T-helper 2 cell (primary cell): Measurements from ENCODE around the gene MID1.
A peak's percentile ranks its signal among the peaks of the same experiment; 100 is the strongest.

Source experiments
- DNase-seq, 5 experiments: peaks; one replicate each; pipeline versions ENCODE4 v3.0.0 to v3.0.0-alpha.2; 2012 to 2022

The MID1 gene

DNA sequence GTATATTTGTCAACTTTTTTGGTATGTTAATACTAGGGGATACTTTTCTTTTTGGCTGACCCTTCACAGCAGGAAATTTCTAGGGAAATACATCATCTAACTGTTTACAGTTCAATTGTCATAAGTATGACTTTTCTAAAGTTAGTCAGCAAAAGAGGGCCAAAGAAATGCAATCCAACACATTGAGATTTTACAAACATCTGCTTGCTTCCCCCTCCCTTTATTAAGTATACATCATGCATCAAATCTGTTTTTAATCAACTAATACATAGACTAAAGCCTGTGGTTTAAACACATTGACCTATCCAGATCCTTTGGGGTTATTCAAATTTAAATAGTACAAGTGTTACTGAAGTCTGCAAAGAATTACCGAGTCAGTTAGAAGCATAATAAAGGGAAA, 93.9 kb downstream of the MID1 start:
- DNase-seq: no peak

DNA sequence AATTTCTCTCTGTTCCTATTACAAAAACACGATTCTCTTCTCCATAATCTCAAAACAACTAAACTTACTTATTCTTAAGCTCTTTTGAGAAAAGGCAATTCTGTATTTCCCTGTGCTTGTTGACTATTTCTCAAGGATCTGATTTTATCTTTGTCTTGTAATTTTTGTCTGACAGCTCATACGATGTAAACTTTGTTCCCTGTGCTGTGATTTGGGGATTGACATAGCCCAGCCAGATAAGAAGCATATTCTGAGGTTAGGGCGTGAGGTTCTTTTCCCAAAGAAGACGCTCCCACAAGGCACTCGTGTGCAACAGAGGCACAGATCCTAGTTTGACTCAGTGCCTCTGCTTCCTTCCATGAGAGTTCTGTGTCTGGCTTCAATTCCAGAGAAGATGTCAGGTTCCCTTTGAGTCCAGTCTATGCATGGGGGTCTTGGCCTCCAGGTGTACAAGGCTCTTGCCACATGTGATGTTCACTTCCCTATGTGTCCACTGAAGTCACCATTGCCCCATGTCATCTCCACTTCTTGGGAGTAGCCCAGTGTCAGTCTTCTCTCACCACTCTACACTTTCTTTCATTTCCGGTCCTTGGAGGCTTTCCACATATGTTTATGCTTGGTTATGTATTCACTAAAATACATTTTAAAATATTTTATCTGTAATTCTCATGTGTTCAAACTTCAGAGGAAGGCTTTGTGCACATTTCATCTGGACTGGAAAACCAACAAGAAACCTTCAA, 94.8 kb downstream of the MID1 start:
- no peak for DNase-seq

DNA sequence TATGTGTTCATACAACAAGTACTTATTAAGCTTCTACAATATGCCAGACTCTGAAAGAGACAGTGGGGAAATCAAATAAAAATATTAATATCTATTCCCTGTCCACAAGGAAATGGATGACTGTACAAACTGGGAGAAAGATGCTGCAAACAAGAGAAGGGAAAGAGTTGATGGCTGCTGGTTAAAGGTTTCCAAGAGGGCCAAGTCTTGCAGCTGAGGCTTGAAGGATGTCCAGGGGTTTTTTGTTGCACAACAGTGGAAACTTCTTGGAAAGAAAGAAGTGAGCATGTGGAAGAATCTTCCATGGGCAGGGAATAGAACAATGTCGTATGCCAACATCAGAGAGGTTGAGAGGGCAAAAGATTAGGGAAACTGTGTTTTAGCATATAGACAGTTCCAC, 95.8 kb downstream of the MID1 start:
- DNase-seq: no peak

DNA sequence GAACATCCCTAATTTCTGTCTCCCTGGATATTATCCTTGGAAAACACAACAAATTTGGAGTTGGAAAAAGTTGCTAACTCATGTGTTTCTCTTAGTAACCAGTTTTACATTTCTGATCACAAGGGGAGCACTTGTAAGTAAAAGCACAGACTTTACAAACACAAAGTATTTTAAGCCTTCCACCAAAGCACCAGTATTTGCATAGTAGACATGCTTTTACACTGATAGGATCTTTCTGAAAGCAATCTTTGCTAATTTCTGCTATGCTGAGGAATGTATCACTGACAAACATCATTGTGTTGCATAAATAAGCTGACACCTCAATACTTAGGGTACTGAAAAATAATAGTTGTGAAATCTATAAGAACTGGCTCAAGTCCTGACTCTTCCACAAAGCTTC, 100.6 kb downstream of the MID1 start:
- DNase-seq: no peak

DNA sequence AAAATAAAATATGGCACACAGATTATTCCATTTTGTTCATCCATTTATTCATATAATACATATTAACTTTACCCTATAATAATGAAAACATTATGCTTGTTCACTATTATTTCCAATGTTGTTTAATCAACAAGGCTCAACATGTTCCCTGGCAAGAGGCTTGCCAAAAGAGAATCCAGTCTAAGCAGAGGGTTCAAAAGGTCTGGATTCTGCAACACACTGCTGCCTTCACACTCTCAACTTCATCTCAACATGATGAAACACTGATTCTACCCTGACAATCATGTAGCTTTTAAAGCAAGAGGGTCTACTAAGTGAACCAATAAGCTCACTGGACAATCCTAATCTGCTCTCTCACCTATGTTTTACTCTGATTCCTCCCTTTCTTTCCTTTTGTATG, 101.1 kb downstream of the MID1 start:
- DNase-seq: no peak

DNA sequence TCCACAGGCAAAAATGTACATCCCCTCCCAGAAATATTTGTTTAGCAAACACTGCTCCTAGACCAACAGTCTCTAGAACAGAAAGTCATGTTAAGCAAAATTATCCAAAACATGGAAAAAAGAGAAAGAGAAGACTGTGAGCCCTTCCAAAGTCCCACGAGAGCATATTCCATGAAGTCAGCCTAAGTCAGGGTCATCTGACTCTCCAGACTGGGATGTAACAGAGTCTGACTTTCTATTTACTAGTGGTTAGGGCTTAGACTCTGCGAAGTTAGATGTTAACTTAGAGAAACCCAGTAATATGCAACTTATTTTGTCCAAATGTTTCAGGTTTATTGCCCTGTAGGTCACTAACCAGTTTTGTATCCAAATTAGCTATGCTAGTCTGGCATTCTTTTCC, 102.3 kb downstream of the MID1 start:
- no peak for DNase-seq

DNA sequence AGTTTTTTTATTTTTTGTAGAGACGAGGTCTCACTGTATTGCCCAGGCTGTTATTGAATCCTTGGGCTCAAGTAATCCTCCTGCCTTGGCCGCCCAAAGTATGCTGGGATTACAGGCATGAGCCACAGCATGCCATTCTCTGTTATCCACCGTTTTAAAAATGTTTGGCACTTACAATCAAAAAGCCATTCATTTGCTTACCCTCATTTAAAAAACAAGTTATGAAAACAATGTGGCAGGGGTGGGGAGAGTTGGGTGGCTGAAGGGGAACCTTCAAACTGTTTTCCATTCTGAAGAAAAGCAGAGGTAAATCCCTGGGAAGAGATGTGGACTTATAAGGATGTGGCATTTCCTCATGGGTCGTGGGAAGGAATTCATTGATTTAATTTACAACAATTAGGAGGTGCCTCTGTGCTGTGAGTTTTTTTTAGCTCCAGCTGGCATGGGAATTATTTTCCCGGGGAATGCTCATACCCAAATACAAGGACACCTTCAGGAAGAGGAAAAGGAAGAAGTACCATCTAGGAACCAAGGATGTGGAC, 103.5 kb downstream of the MID1 start:
- no peak for DNase-seq

DNA sequence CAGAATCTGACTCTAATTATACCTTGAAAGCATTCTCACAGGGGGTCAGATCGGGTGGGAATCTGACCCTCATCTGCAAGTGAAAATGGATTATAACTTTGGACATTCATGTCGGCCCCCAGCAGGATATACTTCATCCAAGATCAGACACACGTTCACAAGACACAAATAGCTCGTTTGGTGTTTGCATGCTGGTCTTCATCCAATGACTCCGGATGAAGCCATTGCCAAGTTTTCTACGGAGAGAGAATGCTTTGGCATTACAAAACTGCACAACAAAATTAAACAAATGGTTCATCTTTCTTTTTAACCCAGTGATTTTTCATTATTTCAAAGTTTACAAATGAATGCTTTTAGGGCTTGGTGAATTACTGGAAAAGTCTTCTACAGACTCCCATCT, 105.5 kb downstream of the MID1 start:
- DNase-seq: no peak

DNA sequence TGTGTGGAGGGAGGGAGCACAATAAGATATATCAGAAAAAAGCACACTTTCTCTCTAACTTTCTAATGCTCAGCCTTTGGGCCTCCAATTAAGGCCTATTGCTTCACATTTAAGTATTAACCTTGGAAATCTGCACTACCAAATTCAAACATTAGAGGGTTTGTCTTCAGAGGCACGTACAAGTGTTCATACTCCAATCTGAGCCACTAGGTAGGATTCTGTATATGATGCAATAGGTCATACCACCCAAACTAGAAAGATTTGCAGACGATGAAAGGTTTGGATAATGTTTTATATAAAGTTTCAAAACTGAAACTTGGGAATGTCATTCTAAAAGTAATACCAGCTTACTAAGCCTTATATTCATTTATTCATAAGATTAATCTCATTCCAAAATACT, 106.4 kb downstream of the MID1 start:
- DNase-seq: no peak

DNA sequence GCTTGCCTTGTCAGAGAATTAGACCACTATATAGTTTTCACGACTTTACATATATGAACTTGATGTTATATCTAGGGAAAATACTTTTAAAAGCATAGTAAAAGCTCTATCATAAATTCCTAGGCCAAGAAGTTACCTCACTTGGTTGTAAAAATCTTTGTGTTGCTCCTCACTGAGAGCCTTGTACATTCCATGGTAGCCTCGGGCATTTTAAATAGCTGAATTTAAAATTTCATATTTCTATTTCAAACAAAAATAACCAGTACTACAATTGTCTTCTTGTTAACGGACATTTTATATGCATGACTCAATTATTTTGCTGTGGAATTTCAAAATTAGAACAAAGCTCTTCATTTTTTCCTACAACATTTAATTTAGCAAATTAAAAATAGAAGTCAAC, 107.6 kb downstream of the MID1 start:
- DNase-seq: no peak

DNA sequence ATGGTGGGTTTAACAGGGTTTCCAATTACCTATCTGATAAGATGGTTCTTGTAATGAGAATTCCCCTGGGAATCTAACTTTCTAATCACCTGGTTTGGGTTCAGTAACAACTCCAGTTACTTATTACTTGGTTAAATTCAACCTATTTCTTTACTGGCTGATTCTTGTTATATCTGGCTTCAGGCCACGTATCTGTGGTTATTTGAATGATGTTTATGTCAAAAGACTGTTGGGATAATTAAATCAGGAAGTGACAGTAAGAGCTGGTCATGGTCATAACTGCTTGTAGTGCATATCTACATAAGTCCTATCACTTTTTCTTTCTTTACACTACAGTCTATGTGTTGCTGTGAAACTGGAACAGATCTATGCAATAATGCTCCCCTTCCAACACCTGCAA, 108.1 kb downstream of the MID1 start:
- no peak for DNase-seq

DNA sequence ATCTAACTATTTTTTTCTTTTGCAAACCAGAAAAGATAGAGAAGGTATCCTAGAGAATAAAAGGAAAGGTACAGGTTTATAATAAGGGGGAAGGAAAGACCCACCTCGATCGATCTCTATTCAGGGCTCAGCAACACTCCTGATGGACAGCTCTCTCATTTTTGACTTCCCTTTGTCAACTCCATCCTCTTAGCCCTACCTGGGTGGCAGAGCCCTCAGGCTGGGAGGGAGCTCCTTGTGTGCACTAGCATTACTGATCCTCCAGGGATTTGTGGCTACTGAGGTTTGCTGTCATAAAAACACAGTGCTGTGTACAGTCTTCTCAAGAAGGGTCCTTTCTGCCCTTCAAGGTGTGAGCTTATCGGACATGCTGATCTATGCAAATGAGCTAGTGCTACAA, 111.0 kb downstream of the MID1 start:
- no peak for DNase-seq

DNA sequence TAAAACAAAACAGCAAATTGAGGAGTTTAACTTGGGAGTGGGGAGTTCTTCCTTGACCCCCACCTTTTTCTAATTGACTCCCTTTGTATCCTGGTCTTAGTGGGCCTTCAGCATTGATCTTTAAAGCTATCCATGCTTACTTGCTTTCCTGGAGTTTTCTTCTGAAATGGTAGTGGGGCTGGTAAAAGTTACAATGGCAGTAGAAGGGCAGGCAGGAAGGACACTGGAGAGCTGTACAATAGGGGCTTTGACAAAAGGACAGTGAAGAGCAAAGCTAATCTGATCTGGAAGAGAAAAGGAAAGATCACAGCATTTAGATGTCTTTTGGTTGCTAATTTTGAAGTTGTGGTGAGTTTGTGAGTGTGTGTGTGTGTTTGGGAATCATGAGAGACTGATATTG, 111.5 kb downstream of the MID1 start:
- no peak for DNase-seq

DNA sequence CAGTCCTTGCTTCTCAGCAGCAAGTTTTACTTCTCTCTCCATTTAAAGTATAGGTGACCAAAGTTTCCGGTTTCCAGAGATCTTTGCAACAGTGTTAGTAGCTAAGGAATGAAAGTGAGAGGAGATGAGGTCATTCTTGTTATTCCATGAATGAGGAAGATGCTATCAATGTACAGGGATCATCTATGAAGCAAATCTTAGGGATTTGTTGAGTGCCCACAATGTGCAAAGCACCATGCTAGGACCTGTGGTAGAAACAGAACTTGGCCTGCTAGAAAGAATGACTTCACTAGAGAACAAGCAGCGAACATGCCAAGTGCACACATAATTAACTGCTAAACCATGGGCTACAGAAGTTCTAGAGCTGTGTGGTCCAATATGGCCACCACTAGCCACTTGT, 112.5 kb downstream of the MID1 start:
- no peak for DNase-seq

DNA sequence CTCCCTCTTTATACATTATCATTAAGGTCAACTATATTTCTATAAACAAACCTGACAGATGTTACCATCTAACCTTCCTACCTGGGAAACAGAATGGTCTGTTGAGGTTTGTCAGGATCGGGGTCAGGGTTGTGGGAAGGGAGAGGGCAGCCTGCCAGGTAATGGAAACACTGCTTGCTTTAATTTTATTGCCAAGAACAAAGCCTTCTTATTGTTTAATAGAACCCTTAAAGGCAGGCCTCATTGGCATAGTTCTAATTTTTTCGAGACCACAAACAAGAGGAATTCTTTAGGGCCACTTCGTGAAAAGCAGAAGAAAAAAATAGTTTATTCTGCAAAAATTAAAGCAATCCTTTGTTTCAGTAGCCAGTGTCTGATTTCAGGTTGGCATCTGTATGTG, 113.2 kb downstream of the MID1 start:
- DNase-seq: no peak

DNA sequence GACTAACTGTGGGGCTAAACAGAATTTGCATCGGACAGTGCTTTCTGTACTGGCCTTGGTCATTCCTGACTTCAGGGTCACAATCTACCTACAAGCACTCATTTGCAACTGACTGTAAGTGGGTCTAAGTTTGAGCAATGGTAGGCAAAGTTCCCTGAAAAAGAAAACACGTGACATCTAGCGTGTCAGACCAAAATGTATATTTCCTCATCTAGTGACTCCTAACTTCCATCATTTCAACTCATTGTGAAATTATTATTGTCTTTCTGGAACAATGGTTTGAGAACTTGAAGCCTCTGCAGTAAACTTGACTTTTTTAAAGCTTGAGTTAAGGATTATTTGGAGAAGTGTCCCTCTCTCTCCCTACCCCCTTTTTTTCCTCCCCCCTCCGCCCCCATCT, 113.6 kb downstream of the MID1 start:
- DNase-seq: no peak

DNA sequence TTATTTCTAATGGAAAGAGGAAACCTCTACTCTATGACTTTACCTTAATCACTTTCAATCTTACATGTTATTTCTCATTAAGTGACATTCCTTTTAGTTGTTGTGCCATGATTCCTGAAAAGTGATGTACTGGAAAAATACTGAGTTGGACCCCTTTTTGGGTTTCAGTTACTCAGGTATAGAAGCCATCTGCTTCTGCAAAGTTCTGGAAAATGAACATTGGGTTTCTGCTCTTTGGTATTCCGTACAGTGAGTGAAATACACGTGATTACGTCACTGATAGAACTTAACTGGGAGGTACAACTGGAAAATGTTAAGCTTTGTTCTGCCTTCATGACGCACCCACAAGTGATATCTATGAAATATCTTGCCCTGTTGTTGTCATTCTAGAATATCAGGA, 114.7 kb downstream of the MID1 start:
- DNase-seq: no peak

DNA sequence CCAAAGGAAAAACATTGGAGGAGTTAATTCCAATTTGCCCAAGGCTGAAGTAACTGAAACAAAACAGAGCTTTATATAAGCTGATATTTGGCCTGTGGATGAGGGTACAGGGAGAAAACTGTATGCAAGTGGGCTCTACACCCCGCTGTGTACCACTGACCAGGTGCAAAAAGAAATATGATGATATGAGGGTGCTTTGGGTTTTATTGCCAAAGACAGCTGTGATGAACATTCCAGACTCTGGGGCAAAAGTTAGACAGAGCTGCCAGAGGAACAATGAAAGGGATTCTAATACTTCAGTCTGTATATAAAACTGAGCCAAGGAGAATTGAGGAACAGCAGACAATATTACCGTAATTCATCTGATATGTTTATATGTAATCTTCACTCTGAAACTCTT, 117.4 kb downstream of the MID1 start:
- DNase-seq: no peak

DNA sequence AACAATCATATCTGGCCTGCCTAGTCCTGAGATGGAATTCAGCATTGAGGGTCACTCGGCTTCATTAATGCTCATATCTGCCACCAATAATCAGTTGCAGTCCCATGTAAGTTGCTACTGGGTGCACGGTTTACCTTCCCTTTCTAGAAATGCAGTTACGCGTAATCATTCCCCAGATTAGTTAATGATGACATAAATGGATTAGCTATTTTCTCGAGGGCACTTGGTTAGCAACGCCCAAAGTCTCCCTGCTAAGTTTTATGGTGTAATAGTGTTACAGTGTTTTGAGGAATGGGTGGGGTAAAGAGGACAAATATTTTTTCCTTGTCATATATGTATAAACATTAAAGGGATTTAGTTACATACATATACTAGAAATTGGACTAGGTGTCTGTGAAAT, 118.8 kb downstream of the MID1 start:
- no peak for DNase-seq

DNA sequence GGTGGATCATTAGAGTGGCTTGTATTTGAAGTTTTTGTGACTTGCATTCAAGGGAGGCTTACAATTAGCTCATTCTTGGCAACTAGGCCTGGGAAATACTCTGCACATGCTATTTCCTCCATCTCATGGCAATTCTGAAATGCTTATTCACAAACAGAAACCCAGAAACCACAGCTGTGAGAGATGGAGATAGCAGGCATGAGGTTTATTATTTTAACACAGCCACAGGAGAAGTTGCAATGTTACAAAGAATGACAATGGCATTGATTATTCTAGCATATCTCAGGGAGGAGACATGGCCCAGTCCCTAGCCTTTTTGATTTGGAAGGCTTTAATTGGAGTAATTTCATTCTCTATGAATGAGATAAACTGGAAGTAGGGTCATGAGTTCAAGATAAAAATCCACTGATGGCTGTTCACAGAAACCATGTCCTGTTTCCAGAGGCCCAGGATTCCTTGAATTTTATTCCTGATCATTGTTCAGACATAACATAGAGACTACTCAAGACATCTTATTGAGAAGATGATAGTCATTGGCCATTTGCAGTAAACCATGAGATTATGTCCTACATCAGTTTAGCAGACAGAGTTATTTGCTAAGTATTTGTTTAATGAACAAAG, 123.9 kb downstream of the MID1 start:
- DNase-seq: peak in 1 of 5 experiments; percentile 1

DNA sequence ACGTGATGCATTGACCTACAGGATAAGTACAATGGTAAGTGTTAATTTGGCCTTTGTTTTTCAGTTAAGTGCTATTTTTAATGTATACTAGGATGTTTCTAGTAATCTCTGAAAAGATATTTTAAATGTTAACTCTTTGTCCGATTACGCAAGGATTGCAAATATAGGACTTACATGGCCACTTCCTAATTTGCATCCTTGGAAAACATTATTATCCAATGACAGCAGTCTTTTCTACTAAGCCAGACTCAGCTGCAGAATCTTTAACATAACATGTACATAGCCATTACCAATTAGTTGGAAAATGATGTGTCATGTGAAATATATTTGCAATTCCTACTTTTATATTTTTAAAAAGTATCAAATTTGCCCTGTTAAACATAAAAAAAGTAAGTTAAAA, 124.7 kb downstream of the MID1 start:
- no peak for DNase-seq

DNA sequence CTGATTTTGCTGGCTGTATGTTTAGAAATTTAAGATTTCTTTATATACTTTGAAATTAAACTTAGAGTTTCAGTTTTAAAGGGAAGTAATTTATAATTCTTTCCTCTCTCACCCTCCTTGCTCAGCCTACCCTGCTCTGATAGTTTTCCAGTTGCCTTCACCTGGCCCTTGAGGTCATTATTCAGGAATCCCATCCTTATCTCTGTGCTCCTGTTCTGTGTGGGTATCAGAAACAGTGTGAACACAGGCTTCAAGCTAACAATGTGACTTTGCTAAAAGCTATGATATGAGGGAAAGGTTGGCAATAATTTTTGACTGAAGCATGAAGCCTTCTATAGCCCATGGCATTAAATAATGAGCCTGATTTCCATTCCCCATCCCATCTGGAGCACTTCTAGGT, 128.1 kb downstream of the MID1 start:
- no peak for DNase-seq

DNA sequence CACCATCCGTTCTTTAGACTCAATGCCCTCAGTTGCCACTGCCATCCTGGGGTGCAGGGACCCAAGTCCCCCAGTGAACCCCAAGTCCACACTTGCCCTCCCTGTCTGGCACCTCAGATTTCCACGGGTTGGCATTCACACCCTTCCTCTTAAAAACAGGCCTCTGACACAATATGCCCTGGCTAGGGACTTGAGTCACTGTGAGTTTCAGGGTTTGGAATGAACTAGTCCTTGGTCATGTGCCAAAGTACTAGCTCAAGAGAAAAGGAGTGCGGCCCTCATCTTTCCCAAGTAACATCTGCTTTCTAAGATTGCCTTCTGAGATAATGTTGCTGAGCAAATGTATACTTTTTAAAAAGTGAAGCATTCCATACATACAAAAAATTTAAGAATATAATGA, 134.0 kb downstream of the MID1 start:
- no peak for DNase-seq

DNA sequence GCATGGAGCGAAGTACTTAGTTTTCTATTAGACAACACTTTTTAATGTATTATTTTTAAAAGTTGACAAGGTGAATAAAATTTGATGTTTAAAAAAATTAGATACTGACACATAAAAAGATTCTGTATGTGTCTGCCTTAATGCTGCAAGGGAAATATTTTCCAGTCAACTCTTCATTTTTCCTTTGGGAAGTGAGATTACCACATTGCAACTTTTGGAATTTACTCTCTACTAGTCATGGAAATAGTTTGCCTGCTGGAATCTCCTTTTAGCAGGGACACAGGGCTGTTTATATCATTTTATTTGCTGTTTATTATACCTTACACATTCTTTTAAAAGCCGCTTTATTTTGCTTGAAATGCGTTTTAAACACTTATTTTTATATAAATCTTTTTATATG, 135.1 kb downstream of the MID1 start:
- no peak for DNase-seq
